OCI-LY3 (cell line): ENCODE results near the gene DAB2.

Experiments
- CTCF ChIP-seq: fragments of 200-600, 300-600 bp; sonication (generic); IDR thresholded peaks from 2 replicates; pipeline ENCODE4 v1.5.1; 2014; ENCODE audit warnings: antibody characterized with exemption, low read length, low read depth
- EZH2phosphoT487 ChIP-seq: fragments of 200-600 bp; shearing (Covaris generic); IDR thresholded peaks from 2 replicates; pipeline ENCODE4 v1.6.1; 2018; ENCODE audit warnings: antibody characterized with exemption, mixed run types, low read depth

DNA sequence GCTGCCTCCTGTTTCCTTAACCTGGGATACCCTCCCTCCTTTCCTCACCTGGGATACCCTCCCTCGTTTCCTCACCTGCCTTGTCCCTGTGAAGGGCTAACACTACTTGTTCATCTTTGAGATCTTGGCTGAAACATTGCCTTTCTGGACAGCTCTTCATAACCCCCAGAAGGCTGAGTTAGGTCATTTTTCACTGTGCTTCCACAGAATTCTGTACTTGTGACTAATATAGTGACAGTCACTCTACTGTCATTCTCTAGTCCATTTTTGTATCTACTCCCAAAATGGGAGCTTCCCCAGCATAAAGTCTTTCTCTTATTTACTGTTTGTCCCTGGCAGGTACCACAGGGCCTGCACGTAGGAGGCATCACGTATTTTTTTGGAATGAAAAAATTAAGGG is 21.5 kb upstream of the DAB2 start:
- TF ChIP-seq CTCF (no peak), EZH2phosphoT487 (no peak)
